GM12864 (cell line): ENCODE results near the gene KCNE2.

Source experiments
- DNase-seq: peaks from one replicate; pipeline ENCODE4 v3.0.0-alpha.2; 2011; ENCODE audit warnings: low read depth
- H3K4me3 ChIP-seq: 2 replicates; pipeline ENCODE4 v1.5.1; 2011; ENCODE audit warnings: mild to moderate bottlenecking, low read depth, low read length, control low read depth
- TF ChIP-seq, protein P1 (sequence below): IDR thresholded peaks from 2 replicates; pipeline ENCODE4 v1.5.1; 2011; ENCODE audit warnings: low read depth, mild to moderate bottlenecking, moderate library complexity, low read length, control low read depth, inconsistent platforms; ENCODE audit errors: missing control alignments

KCNE2 gene

GRCh38 chr21:34351786-34352241, 12.0 kb upstream of the KCNE2 start:
- DNase-seq = peak; percentile 39
- TF ChIP-seq, protein P1, sequence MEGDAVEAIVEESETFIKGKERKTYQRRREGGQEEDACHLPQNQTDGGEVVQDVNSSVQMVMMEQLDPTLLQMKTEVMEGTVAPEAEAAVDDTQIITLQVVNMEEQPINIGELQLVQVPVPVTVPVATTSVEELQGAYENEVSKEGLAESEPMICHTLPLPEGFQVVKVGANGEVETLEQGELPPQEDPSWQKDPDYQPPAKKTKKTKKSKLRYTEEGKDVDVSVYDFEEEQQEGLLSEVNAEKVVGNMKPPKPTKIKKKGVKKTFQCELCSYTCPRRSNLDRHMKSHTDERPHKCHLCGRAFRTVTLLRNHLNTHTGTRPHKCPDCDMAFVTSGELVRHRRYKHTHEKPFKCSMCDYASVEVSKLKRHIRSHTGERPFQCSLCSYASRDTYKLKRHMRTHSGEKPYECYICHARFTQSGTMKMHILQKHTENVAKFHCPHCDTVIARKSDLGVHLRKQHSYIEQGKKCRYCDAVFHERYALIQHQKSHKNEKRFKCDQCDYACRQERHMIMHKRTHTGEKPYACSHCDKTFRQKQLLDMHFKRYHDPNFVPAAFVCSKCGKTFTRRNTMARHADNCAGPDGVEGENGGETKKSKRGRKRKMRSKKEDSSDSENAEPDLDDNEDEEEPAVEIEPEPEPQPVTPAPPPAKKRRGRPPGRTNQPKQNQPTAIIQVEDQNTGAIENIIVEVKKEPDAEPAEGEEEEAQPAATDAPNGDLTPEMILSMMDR = peak; percentile 75
- no peak overlapping the region for H3K4me3 ChIP-seq

DNA sequence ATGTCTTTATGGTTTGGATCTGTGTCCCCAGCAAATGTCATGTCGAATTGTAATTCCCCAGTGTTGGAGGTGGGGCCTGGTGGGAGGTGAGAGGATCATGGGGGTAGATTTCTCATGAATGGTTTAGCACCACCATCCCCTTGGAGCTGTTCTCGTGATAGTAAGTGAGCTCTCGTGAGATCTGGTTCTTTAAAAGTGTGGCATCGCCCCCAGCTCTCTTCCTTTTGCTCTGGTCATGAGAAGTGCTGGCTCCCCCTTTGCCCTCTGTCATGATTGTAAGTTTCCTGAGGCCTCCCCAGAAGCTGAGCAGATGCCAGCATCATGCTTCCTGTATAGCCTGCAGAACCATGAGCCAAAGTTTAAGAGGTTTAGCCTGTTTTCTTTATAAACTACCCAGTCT, 11.2 kb upstream of the KCNE2 start:
- DNase-seq = no peak
- no peak overlapping the region for H3K4me3 ChIP-seq
- TF ChIP-seq, protein P1 = no peak

GRCh38 chr21:34353182-34353581, 10.6 kb upstream of the KCNE2 start:
- DNase-seq = no peak
- H3K4me3 ChIP-seq = no peak overlapping the region
- TF ChIP-seq, protein P1 = no peak

DNA sequence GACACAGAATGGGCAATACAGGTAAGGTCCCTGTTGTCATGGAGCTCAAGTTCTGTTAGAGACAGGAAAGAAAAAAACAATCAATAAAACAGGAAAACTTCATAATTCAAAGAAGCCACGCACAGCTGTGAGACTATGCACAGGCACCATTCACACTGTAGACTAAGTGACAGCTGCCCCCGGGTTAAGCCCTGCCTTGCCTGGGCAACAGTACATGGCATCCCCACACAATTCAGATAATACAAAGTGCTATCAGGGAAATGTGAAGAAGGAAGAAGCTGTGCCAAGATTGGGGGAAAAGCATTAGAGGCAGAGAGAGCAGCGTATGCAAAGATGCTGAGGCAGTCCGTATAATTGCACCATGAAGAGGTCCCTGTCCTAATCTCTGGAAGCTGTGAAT, 9.0 kb upstream of the KCNE2 start:
- no peak for DNase-seq
- H3K4me3 ChIP-seq = no peak overlapping the region
- TF ChIP-seq, protein P1 = no peak

DNA sequence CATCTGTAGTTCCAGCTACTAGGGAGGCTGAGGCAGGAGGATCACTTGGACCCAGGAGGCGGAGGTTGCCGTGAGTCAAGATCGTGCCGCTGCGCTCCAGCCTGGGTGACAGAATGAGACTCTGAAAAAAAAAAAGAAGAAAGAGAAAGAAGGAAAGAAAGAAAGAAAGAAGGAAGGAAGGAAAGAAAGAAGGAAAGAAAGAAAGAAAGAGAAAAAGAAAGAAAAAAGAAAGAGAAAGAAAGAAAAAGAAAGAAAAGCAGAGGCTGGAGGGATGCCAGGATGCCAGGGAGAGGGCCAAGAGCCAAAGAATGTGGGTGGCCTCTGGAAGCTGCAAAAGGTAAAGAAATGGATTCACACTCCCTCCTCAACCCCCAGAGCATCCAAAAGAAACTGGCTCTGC, 8.2 kb upstream of the KCNE2 start:
- TF ChIP-seq, protein P1 = no peak
- no peak for DNase-seq
- H3K4me3 ChIP-seq = no peak overlapping the region

GRCh38 chr21:34357889-34358288, 5.9 kb upstream of the KCNE2 start:
- no peak for DNase-seq
- H3K4me3 ChIP-seq = no peak overlapping the region
- TF ChIP-seq, protein P1 = no peak

DNA sequence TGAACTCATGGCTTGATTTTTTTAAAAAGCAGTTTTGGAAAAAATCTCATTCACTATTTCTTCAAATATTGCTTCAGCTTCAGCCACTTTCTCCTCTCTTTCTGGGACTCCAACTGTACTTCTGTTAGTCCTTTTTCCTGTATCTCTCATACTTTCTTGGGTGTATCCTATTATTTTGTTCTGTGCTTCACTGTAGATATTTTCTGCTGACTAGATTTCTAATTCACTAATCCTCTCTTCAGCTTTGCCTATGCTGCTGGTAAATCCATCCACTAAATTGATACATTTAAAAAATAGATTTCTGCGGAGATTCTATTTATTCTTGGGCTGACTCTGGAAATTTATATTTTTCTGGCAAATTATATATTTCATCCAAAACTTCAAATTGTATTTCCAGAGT, 4.9 kb upstream of the KCNE2 start:
- no peak for DNase-seq
- no peak overlapping the region for H3K4me3 ChIP-seq
- TF ChIP-seq, protein P1 = no peak
